Kasumi-1 (cell line): ENCODE data around the gene TBC1D22A.

Experiments
- DNase-seq, 2 experiments: peaks; one replicate each; lab custom pipeline; 2025; lab: John Stamatoyannopoulos, UW

Gene TBC1D22A

DNA sequence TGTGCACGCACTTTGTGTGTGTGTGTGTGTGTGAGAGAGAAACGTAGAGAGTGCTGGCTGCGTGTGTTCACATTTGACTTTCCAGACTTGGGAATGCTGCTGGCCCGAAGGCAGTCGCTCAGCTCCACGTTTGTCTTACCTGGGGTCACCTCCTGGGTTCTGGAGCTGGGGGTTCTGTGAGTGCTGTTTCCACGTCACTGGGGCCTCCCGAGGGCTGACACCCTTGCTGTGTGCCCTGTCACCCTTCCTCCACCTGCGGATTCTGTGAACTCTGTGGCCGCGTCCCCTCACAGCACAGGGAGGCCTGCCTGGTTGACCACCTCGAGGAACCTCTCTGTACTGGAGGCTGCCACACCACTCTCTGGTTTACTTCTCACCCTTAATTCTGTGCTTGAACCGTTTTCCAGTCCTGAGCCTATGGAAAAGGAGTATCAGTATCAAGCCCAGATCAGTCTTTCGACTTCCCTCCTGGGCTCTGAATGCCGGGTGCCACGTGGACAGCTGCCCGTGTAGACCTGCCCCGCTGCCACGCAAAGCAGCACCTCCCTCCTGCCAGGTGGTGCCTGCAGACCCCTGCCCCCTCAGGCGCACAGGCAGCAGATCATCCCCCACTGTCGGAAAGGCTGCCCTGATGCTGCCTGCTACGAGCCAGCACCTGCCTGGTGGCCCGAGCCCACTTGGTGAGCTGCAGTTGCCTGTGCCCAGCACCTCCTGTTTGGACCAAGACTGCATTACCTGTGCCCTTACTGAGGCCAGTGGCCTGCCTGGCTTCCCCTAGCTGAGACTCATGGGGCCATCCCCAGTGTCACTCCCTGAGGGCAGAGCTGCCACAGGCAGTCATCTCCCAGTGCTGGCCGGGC is 233.3 kb downstream of the TBC1D22A start:
- no peak for DNase-seq

DNA sequence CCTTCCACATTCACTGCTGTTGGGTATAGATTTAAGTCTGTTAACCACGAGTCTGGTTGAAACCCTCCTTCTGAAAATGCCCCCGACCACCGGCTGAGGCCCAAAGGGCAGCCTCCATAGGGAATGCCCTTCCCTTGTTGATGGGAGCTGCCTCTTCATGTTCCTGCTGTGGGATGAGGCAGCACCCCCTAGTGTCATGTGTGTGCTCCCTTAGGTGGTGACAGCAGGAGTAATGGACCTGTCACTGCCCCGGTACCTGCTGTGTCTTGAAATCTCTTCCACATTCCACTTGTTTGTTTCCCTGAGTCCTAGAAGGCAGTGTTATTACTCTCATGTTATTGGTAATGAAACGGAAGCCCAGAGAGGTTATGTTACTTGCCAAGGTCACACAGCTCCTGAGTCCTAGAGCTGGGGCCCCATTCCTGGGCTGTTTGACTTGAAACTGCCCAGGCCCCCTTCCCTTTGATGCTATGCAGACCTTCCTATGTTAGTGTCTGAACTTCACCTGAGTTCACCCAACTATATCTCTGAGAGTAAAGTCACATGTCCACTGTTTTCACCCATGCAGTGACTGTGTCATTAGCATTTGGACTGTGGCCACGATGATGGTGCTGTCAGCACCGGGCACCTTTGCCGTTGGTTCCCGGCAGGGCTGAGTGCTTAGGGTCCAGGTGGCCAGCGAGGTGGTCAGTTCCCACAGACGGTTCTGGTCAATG is 234.3 kb downstream of the TBC1D22A start:
- no peak for DNase-seq

DNA sequence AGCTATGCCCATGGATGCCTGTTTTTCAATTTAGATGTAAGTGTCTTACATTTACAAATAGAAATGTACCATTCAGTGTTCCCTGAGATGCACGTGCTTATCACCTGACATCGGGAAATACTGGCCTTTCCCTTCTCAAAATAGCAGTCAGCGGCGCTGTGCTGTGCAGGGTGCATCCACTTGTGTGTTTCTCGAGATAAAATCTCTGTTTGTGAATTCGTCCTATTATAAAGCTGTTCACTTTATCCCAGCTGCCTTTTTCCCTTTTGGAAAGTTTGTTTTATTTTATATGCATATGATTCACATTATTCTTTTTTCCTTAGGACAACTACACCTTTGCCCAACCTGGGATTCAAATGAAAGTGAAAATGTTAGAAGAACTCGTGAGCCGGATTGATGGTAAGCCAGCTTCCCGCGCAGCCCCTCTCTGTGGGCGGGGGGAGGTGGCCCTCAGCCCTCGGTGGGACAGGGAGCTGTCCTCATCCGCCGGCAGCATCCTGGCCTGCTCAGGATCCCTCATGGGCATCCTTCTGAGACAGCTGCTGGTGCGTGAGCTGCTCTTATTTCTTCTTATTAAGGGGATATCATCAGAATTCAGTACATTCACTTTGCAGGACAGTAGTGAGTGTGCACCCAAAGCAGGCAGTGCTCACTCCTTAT is 235.0 kb downstream of the TBC1D22A start:
- DNase-seq: no peak

DNA sequence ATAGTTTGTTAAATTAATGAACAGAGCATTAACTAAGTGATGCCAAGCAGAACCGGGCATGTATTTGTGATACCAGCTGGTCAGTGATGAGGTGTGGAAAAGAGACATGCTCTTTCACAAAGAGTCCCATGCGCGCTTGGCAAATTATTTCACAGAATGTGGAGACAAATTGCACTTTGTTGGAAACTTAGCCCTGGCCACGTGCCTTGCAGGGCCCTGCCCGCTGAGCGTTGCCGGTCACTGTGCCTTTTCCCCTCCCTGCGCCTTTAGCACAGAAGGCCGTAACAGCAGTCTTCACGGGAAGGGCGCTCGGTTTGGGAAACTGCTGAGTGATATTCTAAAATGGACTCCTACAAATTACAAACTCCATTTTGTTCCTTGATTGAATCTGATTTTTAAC is 235.9 kb downstream of the TBC1D22A start:
- no peak for DNase-seq

DNA sequence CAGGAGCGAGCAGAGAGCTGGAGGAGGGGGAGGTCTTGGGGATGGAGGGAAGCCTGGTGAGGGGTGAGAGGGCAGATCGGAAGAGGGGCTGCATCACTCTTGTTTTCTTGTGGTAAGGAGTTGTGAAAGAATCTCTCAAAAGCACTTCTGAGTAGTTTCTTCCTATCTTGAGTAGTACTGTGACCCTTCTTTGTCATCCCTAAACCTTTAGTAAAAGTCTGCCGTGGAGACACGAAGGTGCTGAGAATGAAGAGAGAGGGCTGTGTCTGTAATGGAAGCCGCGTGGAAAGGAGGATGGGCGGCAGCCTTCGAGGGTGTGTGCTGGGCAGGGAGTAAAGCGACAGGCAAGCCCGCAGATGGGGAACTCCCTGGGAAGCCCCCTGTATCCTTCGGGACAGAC is 237.8 kb downstream of the TBC1D22A start:
- no peak for DNase-seq

DNA sequence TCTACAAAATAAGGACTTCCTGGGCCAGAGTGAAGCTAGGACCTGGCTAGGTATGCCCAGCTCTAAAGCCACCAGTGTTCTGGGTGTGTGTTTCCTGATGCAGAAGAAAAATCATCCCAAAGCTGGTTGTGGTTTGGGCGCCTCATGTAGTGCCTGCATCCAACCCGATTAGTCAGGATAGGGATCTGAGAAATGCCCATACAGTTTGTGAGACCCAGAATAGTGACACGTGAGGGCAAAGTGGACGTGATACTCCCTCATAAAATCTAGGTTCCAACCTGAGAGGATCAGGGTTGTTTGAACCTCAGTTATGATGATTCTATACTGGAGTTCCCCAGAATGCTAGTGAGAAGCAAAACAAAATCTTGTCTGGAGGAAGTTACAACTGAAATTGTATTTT is 238.4 kb downstream of the TBC1D22A start:
- DNase-seq: no peak

DNA sequence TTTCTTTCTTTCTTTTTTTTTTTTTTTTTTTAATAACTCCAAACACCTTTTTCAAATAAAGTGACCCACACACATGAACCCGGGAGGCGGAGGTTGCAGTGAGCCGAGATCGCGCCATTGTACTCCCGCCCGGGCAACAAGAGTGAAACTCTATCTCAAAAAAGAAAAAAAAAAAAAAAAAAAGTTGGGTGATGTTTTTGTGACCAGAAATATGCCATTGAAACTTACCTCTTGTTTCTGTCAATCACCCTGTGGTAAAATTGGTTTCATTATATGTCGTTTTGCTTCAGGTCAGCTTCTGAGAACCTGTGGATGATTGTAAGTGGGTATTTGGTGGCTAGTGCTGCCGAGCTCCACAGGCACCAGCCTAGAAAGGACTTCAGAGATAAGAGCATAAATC is 238.8 kb downstream of the TBC1D22A start:
- DNase-seq: no peak

DNA sequence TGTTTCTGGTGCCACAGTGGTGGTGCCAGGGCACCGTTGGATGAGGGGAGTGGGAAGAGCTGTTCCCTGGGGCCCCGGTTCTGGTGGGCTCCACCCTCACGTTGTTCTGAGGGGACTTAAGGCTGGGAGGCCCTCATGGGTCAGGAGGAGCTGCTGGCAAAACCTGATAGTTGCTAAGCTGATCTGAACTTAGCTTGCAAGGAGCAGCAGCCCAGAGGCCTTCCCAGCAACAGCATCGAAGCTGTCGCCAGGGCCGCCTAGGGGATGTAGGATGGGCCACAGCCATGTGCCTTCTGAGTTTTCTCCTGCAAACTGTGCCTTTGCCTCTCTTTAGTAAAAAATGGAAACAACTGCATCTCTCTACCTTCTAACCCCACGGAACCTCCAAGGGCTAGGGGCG is 240.2 kb downstream of the TBC1D22A start:
- DNase-seq: no peak

DNA sequence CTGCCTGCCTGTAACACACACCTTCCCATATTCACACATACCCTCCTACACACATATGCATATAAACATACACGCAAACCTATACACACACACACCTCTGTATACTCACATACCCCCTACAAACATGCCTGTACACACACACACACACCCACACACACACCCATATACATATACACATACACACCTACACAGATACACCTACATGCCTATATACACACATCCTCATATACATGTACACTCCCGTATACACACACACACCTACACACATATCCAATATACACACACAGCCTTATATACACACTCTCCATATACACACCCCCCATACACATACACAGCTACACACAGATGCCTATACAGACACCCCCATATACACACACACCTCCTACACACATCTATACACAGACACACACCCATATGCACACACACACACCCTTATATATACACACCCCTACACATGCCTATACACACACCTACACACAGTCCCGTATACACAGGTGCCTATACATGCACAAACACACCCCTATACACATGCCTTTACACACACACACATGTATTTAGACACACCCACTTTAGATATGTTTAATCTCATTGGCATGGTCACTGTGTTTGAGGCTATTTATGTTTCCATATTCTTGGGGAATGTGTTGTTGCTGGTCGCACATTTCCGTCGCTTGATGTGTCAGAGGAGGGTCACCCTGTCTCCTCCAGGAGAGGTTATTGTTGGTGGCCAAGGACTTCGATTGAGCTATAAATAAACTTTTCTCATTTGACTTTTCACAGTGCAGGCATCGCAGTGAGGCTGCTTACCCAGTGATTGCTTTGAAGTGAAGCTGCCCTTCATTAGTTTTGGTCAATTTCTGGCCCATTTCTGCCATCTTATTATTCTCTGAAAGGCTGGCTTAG is 243.3 kb downstream of the TBC1D22A start:
- no peak for DNase-seq

DNA sequence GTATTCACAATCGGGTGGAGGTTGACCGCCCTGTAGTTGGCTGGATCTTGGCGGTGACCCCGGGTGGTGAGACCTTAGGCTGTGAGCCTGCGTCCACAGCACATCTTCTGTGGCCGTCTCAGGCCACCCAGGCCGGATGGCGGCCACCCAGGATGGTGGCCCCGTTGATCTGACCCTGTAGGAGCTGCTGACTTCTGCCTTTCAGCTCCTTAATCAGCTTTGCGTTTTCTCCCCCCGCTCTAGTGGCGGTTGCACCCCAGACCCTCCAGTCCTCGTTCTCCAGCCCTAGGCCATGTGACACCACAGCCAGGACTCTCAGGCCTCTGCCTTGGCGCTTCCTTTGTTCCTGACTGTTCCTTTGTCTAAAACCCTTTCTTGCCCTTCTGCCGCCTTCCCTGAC is 244.0 kb downstream of the TBC1D22A start:
- DNase-seq: no peak

DNA sequence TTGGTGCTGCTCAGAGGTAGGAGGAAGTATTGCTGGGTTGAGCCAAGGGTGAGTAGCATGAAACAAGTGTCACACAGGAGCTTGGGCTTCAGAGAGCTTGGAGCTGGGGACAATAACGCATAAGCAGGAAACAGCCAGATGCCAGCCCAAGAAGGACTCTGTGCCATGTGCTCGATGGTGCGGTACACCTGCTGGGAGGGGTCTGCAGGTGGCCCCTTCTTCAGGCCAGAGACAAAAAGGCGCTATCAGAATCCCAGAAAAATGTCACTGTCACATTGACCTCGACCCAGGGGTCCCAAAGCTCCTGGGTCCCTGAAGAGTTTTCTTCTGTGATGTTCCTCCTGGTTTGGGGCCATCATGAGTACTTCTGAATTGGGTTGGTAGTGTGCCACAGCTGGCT is 244.4 kb downstream of the TBC1D22A start:
- DNase-seq: no peak

DNA sequence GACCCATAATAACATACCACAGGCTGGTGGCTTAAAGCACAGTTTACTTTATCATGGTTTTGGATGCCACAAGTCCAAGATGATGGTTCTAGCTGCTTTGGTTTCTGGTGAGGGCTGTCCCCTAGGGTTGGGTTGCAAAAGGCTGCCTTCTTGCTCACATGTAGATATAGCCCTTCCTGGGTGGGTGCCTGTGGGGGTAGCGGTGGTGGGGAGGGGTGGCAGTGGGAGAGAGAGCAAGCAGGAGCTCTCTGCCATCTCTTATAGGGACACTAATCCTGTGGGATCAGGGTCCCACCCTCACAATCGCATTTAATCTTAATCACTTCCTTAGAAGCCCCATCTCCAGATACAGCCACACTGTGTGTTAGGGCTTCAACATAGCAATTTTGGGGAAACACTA is 245.0 kb downstream of the TBC1D22A start:
- no peak for DNase-seq

DNA sequence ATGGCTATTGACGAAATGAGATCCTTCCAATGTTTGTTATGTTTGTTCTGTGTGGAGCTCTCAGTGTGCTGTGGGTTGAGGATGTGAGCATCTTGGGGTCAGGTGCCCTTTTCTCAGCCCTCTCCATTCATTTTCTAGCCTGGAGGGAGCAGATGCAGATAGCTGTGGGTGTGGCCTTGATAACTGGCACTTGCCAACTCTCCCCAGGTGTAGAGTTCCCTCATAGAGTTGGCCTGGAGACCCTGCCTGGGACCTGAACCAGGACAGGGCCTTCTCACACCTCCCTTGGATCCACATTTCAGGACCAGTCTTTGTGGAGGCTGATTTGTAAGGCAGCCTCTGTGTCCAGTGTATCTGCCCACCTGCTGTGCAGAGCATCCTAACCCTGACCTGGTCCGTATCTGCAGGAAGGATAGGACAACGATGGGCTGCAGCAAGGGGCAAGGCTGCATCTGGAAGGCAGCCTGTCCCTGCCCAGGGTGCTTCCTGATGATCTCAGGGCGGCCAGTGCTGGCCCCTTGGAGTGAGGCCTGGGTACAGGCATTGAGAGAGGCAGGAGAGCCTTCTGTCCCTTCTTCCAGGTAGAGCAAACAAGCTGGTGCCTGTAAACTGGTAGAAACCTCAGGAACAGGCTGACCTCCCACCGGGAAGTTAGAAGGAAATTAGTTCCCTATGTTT is 245.9 kb downstream of the TBC1D22A start:
- DNase-seq: no peak

DNA sequence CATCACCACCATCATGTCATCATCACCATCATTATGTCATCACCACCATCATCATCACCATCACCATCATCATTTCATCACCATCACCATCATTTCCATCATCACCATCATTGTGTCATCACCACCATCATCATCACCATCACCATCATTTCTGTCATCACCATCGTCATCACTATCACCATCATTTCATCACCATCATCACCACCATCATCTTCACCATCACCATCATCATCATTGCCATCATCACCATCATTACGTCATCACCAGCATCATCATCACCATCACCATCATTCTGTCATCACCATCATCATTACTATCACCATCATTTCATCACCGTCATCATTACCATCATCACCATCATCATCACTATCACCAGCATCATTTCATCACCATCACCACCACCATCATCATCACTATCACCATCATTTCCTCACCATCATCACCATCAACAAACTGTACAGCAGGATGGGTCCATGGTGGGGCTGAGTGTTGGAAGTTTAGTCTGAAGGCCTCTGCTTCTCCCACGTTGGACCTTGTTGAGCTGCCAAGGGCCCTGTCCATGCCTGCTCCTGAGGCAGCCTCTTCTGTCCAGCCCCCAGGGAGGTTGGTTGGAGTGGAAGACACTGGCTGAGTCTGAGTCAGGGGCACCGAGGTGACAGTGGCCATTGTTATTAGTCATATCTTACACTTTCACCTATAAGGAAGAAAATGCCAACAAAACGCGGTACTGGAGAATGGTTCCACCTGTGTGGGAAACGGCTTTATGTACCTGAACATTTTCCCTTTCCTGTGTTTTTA is 247.1 kb downstream of the TBC1D22A start:
- no peak for DNase-seq

DNA sequence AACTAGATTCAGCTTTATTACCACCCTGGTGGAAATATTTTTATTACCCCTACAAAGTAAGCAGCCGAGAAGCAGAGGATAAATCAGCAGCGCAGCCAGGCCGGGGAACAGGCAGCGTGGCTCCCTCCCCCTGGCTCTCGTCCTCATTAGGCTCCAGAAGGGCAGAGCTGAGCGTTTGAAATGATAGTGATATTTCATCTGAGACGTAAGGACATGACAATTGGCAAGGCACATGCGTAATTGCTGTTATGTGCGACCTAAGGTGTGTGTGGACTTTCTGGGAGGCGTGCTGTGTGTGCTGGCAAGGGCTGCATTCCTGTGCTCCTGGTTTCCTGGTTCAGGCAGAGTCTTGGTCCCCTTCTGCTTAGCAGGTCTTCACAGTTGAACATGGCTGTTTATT is 247.8 kb downstream of the TBC1D22A start:
- no peak for DNase-seq

DNA sequence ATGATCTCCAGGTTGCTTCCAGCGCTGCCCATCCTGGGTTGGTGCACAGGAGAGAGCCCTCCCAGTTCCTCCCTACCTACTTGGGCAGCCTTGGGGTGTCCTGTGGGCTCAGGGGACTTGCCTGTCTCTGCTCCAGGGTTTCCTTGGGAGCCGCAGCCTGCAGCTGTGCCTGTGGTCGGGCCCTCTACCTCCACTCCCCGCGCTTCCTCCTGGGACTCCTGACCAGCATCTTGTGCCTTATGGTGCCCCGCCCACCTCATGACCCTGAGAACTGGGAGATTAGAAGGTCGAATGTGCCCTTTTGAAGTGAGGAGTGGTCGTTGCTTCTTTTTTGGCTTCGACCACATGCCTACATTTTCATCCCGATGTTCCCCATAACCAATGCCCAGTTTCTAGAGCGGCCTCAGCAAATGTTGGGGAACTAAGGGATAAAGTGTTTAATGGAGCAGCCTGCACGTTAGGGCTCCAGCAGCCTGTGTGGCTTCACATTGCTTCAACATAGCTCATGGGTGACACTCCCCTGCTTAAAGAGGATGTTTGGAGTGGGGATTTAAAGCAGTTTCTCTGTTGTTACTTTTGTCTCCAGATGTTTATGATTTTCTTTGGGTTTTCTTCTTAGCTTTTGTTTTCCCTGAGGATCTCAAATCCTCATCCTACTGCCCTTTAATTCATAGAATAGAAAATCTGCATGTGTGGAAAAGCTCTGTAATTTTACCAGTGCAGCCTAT is 248.8 kb downstream of the TBC1D22A start:
- no peak for DNase-seq

DNA sequence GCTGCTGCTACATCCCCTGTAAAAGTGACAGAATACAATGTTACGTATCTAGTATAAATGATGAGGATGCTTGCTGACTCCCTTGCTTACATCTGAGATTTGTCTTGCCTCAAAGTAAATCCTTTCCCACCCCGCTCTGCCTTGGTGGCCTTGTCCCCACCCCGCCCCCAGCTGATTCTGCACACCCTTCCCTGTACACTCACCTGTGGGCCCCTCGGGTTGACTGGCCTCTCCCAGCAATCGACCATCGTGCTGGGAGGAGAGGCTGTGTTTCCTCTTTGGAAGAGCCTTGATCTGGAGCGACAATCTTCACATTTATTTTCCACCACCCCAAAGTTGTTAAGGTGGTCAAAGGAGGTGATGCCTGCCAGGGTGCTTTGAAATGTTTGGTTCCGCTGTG is 249.4 kb downstream of the TBC1D22A start:
- DNase-seq: no peak

DNA sequence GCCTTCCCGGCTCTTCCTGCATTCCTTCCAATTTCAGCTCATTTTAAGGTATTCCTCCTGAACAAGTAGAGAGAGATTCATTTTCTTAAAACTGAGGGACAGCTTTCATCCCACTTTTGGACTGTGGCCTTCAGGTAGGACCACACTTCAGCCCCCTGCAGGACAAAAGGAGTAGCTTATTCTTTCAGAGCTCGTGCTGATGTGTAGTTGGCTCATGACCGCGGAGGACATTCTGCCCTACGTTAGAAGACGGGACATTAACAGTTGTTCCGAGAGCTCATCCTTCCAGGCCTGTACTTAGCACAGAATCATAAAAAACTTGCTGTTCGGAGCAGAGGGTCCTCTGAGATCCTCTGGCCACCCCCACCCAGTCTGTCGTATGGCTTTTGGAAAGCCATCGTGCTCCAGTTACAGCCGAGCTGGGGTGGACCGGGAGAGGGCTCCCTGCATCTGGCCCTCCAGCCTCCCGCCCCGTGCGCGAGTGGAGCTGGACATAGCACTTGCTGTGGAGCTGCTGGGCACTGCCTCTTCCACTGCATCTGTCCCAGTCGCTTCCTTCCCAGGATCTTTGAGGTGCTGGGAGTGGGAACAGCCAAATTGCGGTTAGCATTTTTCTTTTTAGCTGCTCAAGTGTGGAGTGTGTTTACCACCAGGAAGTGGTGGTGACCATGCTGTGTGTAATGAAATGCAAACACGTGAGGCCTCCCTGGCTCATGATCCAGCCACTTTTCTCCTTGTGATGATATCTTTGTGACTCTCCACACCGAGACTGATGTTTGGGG is 250.3 kb downstream of the TBC1D22A start:
- DNase-seq: peak in 1 of 2 experiments; percentile 2
